OCI-LY7 (cell line): ENCODE measurements around the gene TNPO2. TPM values are rescaled to one million over a fixed set of nuclear protein-coding genes. Genes with fewer than 3 reads are reported as not detected.

ENCODE experiments used
- BruUV-seq: library from RNA; stranded (reverse); fragments of 400-500 nt; replicated peaks from 2 replicates; lab custom pipeline; 2021; lab: Mats Ljungman, UMichigan
- CTCF ChIA-PET: fragments of 300-600 bp; sonication (Branson Sonifier 250); formaldehyde crosslinking; loops from one replicate; lab custom pipeline; 2022; ENCODE audit warnings: antibody characterized with exemption; ENCODE audit not compliant: unreplicated experiment; lab: Charles Lee
- POLR2A ChIA-PET: fragments of 300-600 bp; sonication (Branson Sonifier 250); formaldehyde crosslinking; loops from one replicate; lab custom pipeline; 2022; ENCODE audit warnings: antibody characterized with exemption; lab: Charles Lee
- DNase-seq: peaks from one replicate; pipeline ENCODE4 v3.0.0-alpha.2; 2015; ENCODE audit warnings: low spot score
- H2AFZ ChIP-seq: fragments of 200-600 bp; sonication (generic), shearing (Covaris generic); 2 replicates; pipeline ENCODE4 v1.6.1; 2014; ENCODE audit warnings: mild to moderate bottlenecking, antibody characterized with exemption, low read length, moderate library complexity
- H3K27ac ChIP-seq: fragments of 200-600 bp; sonication (generic); 2 replicates; pipeline ENCODE4 v1.5.1; 2014; ENCODE audit warnings: mixed run types, low read depth, mild to moderate bottlenecking, moderate library complexity, low read length, inconsistent platforms; ENCODE audit not compliant: poor library complexity, severe bottlenecking
- H3K36me3 ChIP-seq: fragments of 200-600 bp; sonication (generic); 2 replicates; pipeline ENCODE4 v1.6.1; 2014; ENCODE audit warnings: mild to moderate bottlenecking, antibody characterized with exemption, low read length, moderate library complexity, mixed read lengths; ENCODE audit not compliant: insufficient read depth
- H3K4me1 ChIP-seq: fragments of 200-600 bp; sonication (generic); 2 replicates; pipeline ENCODE4 v1.5.1; 2014; ENCODE audit warnings: mild to moderate bottlenecking, low read length; ENCODE audit not compliant: insufficient read depth, poor library complexity, severe bottlenecking
- H3K4me2 ChIP-seq: fragments of 200-600 bp; sonication (generic); 2 replicates; pipeline ENCODE4 v1.6.1; 2014; ENCODE audit warnings: mild to moderate bottlenecking, low read length
- H3K4me3 ChIP-seq: fragments of 200-600 bp; sonication (generic); 2 replicates; pipeline ENCODE4 v1.5.1; 2014; ENCODE audit warnings: mild to moderate bottlenecking, low read depth, low read length; ENCODE audit not compliant: poor library complexity, severe bottlenecking
- H3K79me2 ChIP-seq: fragments of 200-600 bp; sonication (generic); 2 replicates; pipeline ENCODE4 v1.6.1; 2016; ENCODE audit warnings: low read depth, mild to moderate bottlenecking, low read length, moderate library complexity, mixed read lengths; ENCODE audit not compliant: insufficient read depth
- H3K9me2 ChIP-seq: fragments of 200-600 bp; sonication (generic); 2 replicates; pipeline ENCODE4 v1.6.1; 2016; ENCODE audit warnings: mild to moderate bottlenecking, low read length, mixed read lengths; ENCODE audit not compliant: insufficient read depth
- H3K9me3 ChIP-seq: fragments of 200-600 bp; sonication (generic); 2 replicates; pipeline ENCODE4 v1.6.1; 2014; ENCODE audit warnings: mild to moderate bottlenecking, mixed run types, low read length, mixed read lengths
- H4K20me1 ChIP-seq: fragments of 200-600 bp; sonication (generic); 2 replicates; pipeline ENCODE4 v1.6.1; 2014; ENCODE audit warnings: mild to moderate bottlenecking, antibody characterized with exemption, low read length, moderate library complexity, mixed read lengths; ENCODE audit not compliant: insufficient read depth
- CTCF ChIP-seq: fragments of 200-600 bp; sonication (generic); conservative IDR thresholded peaks from 2 replicates; pipeline ENCODE4 v1.5.1; 2014; ENCODE audit warnings: mild to moderate bottlenecking, antibody characterized with exemption, low read length, moderate library complexity, mixed read lengths
- EZH2phosphoT487 ChIP-seq: fragments of 200-600 bp; sonication (generic); IDR thresholded peaks from 2 replicates; pipeline ENCODE4 v1.6.1; 2018; ENCODE audit warnings: low read depth, borderline replicate concordance, mild to moderate bottlenecking, mixed run types, antibody characterized with exemption, low read length, moderate library complexity, mixed read lengths
- intact Hi-C: fragments of 100-400 bp; cut with micrococcal nuclease; formaldehyde crosslinking; loops from one replicate; pipeline ENCODE4 v1.10.0; 2022; ENCODE audit not compliant: unreplicated experiment
- total RNA-seq, 2 experiments: library from RNA; depleted of rRNA in 1 of 2; stranded (reverse); fragments of >200 nt in 1 of 2; shearing (Covaris generic) in 1 of 2; gene quantifications; 2 replicates each; pipeline ENCODE4 v1.2.3, GENCODE V29; 2014 to 2022

Gene TNPO2
- total RNA-seq, 2 experiments from 2014 or later: 47.3 to 120 TPM

- BruUV-seq: no TSS peak
- peak overlapping the region; percentile 91 for H3K4me3 ChIP-seq
- no peaks in the 10 kb centered on the region for H3K9me3 ChIP-seq
- peaks cover 44% of the 10 kb centered on the region for H3K4me1 ChIP-seq
- TF ChIP-seq CTCF (peak; percentile 92), EZH2phosphoT487 (no peak)
- peak; percentile 74 for DNase-seq
- ChIA-PET CTCF (interaction anchor here (0.5 to 1.9 kb wide), 4 partner anchors 10 to 1848 kb away, joined by 3 to 14 read pairs (median 8); partner anchors contain the start of gene TNPO2), POLR2A (interaction anchor here (0.6 to 4.8 kb wide), 6 partner anchors 10 to 720 kb away, joined by 3 to 32 read pairs (median 4); partner anchors contain the start of gene TNPO2)
- peak overlapping the region; percentile 68 for H3K27ac ChIP-seq
- no peaks in the 10 kb centered on the region for H3K9me2 ChIP-seq
- peaks cover 9% of the 10 kb centered on the region for H4K20me1 ChIP-seq
- peak overlapping the region; percentile 94 for H3K4me2 ChIP-seq
- H2AFZ ChIP-seq: no peak overlapping the region; the same call in 1 of the 2 replicates
- H3K79me2 ChIP-seq: peaks cover 68% of the 10 kb centered on the region
- intact Hi-C loops: loop anchor here (2.0 kb wide), 1 partner anchor 59 kb away; no protein-coding TSS in a partner anchor
- peaks cover 45% of the 10 kb centered on the region for H3K36me3 ChIP-seq
Measured at GRCh38 chr19:12733369-12734214, 9.9 kb upstream of the TNPO2 start.

- H3K36me3 ChIP-seq: peaks cover 64% of the 10 kb centered on the region
- CTCF ChIA-PET: interaction anchor here (0.6 kb wide), 1 partner anchor 35 kb away, joined by 7 read pairs; no protein-coding TSS in a partner anchor
- no peak overlapping the region for H3K4me2 ChIP-seq
- BruUV-seq: no TSS peak
- H3K79me2 ChIP-seq: peaks cover 57% of the 10 kb centered on the region
- DNase-seq: no peak
- H3K4me1 ChIP-seq: peaks cover 47% of the 10 kb centered on the region
- intact Hi-C loops: no loop called here
- peaks cover 9% of the 10 kb centered on the region for H4K20me1 ChIP-seq
- H3K9me3 ChIP-seq: no peaks in the 10 kb centered on the region
- TF ChIP-seq CTCF (no peak), EZH2phosphoT487 (no peak)
- no peak overlapping the region for H3K27ac ChIP-seq
- H2AFZ ChIP-seq: no peak overlapping the region
- H3K9me2 ChIP-seq: no peaks in the 10 kb centered on the region
- POLR2A ChIA-PET: interaction anchor here (4.8 kb wide), 1 partner anchor 8 kb away, joined by 32 read pairs; the partner anchor contains the start of gene TNPO2
- H3K4me3 ChIP-seq: no peak overlapping the region
Measured at GRCh38 chr19:12731337-12731736, 7.6 kb upstream of the TNPO2 start.
